ENCODE data around the gene CENPU.

- TF ChIP-seq CTCF (IDR thresholded peaks at IDR 0.05) (no peak), EZH2 (IDR thresholded peaks at IDR 0.05; ENCODE audit: borderline replicate concordance, insufficient read depth, low read depth, low read length, poor library complexity, severe bottlenecking) (no peak)
Measured at GRCh38 chr4:184756399-184756798, 22.5 kb upstream of the CENPU start.
